NB4 (cell line): ENCODE measurements around the gene PAPSS2.

Experiments used
- CTCF ChIP-seq: IDR thresholded peaks from one replicate; pipeline ENCODE4 v1.5.1; 2012; ENCODE audit warnings: low read depth, low read length
- MAX ChIP-seq: IDR thresholded peaks from 2 replicates; pipeline ENCODE4 v1.6.1; 2011; ENCODE audit warnings: low read depth, low read length
- POLR2A ChIP-seq: IDR thresholded peaks from 2 replicates; pipeline ENCODE4 v1.6.1; 2011; ENCODE audit warnings: mild to moderate bottlenecking; ENCODE audit not compliant: insufficient read length; ENCODE audit errors: extremely low read depth

- TF ChIP-seq CTCF (no peak), POLR2A (no peak), MAX (no peak)
Measured at GRCh38 chr10:87658858-87659555, 671 bp upstream of the PAPSS2 start.
